GM21825 (cell line): ENCODE data around the gene TNS3.
A peak's percentile ranks its signal among the peaks of the same experiment; 100 is the strongest.
"Not testable (repeated sequence)": the region's sequence is repeated elsewhere in the genome, so short reads cannot be mapped to it uniquely, and the experiment has no call there.

Source experiments
- ATAC-seq: cut with Tn5 transposase; IDR thresholded peaks from one replicate; pipeline ENCODE4 v1.9.1; 2021; ENCODE audit warnings: mild to moderate bottlenecking, moderate library complexity; ENCODE audit not compliant: unreplicated experiment

The TNS3 gene

DNA sequence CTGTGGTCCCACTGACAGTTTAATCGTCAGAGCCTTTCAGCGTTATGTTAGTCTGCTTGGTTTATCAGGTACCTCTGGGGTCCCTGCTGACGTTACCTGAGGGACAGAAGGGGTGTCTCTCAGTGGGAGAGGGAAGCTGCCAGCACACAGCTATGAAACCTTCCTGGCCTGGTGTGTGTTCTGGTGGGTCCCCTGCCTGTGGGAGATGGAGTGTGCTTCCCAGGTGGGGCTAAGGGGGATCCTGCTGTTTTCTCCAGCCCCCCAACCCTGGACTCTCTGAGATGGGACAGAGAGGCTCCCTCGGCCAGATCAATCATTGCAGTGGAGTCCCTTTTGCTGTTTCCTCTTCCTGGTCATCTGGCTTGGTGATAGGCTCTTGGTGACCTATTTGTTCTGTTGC, 308.8 kb downstream of the TNS3 start:
- no peak for ATAC-seq

- ATAC-seq, result no peak
Observed at GRCh38 chr7:47271749-47272148, 310.2 kb downstream of the TNS3 start.

- no peak for ATAC-seq
Observed at GRCh38 chr7:47268851-47269836, 312.8 kb downstream of the TNS3 start.

DNA sequence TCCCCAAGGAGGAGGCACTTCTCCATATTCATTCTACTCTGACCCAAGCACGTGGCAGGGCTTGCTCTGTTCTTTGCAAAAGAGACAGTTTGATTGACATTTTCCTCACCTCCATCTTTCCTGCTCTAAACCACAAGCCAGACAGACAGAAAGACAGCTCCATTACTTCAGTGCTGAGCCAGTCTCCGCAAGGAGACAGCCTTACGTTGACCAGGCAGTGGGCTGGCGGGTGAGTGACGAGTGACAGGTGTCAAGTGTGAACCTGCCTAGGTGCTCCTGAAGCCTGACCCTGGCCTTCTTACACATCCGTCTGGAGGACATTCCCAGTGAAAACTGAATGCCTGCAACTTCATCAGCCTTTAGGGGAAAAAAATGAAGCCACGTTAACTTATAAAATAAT, 314.6 kb downstream of the TNS3 start:
- no peak for ATAC-seq

DNA sequence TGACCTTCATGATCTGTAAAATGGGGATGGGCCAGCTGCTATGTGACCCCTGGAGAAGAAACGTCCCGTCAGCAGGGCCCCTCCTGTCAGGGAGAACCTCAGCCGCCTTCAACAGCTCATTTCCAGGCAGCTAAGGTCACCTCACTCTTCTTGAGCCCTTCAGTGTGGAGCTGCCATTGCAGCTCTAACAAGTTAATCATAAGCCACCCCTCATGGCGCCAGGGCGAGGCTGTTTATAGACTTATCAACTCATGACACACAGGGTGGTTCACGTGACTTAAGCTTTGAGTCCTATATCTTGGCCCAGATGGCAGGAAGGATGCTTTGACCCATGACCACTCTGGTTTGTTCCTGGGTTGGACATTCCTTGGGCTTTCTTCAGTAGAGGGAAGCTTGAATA, 315.1 kb downstream of the TNS3 start:
- no peak for ATAC-seq

DNA sequence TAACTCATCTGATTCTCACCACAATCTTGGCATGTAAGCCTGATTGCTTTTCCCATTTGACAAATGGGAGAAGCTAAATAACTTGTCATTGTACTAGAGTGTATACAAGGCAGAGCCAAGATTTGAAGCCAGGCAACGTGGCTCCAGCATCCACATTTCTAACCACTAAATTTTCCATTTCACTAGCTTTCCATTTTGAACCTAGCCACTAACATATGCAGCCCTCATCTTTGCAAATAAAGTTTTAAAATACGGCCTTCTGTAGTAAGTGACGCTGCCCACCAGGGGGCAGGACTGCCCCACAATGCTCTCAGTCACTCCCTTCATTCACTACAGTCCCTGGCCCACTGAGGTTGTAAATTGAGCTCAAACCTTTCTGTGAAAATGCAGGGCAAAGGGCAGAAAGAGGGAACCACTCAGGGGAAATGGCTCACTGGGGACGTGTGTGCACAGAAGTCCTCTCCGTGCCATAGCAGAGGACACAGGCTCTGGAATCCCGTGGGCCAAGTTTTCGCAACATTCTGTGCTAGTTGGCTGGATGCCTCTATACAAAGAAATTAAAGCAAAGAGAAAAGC, 315.7 kb downstream of the TNS3 start:
- ATAC-seq, result no peak

GRCh38 chr7:47265621-47266020, 316.3 kb downstream of the TNS3 start:
- no peak for ATAC-seq

GRCh38 chr7:47264021-47264651, 317.8 kb downstream of the TNS3 start:
- no peak for ATAC-seq

DNA sequence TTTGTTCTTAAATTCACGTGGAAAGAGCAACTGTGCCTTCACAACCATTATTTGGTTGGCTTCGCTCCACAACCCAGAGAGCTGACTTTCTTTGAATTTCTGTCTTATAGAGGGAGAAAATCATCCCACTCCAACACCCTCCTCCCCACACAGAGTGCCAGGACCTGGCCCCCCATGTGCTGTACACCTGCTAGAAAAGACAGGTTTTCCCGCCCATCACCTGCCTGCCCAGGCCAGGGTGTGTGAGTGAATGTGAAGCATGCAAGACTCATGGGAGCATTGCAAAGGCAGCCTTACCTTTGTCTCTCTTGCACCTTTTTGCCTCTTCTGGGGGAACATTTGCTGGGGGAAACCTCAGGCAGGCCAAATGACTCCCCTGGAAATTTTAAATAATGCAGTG, 319.0 kb downstream of the TNS3 start:
- no peak for ATAC-seq

DNA sequence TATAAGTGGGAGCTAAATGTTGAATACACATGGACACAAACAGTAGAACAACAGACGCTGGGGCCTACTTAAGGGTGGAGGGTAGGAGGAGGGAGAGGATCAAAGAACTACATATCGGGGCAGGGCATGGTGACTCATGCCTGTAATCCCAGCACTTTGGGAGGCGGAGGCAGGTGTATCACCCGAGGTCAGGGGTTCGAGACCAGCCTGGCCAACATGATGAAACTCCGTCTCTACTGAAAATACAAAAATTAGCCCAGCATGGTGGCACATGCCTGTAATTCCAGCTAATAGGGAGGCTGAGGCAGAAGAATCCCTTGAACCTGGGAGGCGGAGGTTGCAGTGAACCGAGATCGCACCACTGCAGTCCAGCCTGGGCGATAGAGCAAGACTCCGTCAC, 319.8 kb downstream of the TNS3 start:
- not testable (repeated sequence) for ATAC-seq

DNA sequence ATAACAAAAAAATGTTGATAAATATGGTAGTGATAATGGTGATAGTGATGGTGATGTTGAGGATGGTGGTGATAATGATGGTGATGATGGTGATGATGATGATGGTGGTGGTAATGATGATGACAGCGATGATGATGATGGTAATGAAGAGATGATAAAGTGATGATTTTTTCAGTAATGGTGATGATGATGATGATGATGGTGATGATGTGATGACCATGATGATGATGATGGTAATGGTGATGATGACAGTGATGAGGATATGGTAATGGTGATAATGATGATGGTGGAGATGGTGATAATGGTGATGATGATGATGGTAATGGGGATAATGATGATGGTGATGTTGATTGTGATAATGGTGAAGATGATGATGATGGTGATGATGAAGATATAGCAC, 321.6 kb downstream of the TNS3 start:
- no peak for ATAC-seq

DNA sequence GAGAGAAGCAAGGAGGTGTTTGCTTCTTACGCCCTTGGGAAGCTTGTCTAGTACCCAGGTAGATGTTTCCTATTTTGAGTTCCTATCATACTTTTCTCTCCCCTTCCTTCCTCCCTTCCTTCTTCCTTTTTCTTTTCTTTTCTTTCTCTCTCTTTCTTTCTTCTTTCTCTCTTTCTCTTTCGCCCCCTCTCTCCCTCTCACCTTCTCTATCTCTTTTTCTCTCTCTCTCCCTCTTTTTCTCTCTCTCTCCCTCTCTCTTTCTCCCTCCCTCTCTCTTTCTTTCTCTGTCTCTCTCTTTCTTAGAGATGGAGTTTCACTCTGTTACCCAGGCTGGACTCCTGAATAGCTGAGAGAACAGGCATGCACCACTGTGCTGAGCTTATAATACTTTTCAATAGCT, 322.2 kb downstream of the TNS3 start:
- ATAC-seq, result no peak

DNA sequence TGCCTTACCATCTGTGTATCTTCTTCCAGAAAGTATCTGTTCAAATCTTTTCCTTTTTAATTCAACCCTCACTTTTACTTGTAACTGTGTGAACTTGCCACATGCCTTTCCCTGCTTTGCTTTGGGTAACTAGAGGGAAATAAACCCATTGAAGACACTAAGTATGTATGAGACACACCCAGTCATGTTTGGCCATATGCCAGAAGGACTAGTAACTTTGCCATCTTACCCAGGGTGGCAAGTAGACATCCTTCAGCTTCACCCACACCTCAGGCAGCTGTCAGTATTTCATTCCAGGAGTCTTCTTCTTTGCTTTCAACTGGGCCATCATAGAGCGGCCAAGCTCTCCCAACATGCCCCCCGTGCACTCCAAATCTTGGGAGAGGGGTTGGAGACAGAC, 323.1 kb downstream of the TNS3 start:
- no peak for ATAC-seq

DNA sequence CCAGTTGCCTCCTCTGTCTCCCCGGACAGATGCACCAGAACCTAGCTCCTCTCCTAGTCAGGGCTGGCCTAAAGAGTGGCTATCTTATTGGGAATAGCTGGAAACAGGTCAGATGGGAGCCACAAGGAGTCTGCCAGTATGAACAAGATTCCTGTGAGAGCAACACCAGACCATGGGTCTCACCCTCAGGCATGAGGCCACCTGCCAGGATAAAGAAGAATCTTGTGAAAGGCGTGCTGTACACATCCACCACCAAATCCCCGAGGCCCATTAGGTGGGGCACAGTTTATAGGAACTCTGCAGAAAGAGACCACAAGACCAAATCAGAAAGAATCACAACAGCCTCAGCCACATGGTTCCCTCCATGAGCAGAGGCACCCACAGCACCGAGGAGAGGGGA, 325.9 kb downstream of the TNS3 start:
- ATAC-seq, result no peak

DNA sequence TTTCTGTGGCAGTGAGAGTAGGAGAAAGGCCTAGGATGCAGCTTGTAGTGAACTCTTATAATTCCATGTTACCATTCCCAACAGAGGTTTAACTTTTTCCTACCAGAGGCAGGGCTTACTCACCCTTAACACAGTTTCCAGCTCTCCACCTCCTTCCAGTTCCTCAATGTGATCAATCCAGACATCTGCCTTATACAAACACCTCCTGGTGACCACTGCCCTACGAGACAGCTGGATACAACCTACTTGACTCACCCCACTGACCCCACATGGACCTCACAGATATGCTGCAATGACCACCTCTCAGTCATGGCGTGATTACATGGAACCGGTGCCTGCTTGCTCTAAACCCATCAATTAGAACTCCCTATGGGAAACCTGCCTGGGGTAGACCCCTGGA, 326.5 kb downstream of the TNS3 start:
- ATAC-seq, result no peak

- no peak for ATAC-seq
Observed at GRCh38 chr7:47255007-47255406, 326.9 kb downstream of the TNS3 start.

GRCh38 chr7:47254081-47254977, 327.6 kb downstream of the TNS3 start:
- peak; percentile 93 for ATAC-seq

- ATAC-seq, result peak; percentile 41
Observed at GRCh38 chr7:47253650-47254080, 328.2 kb downstream of the TNS3 start.

- no peak for ATAC-seq
Observed at GRCh38 chr7:47252675-47253074, 329.2 kb downstream of the TNS3 start.

DNA sequence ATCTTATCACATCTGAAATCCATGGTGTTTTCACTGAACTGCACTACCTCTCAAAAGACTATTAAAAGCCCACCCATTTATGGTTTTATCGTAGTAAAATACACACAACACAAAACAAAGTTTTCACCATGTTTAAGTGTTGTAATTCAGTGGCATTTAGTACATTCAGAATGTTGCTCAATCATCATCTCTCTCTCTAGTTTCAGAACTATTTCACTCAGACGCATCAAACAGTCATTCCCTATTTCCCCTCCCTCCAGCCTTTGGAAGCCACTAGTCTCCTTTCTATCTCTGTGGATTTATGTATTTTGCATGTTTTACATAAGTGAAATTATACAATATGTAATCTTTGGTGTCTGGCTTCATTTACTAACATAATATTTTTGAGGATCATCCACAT, 332.6 kb downstream of the TNS3 start:
- ATAC-seq, result no peak

DNA sequence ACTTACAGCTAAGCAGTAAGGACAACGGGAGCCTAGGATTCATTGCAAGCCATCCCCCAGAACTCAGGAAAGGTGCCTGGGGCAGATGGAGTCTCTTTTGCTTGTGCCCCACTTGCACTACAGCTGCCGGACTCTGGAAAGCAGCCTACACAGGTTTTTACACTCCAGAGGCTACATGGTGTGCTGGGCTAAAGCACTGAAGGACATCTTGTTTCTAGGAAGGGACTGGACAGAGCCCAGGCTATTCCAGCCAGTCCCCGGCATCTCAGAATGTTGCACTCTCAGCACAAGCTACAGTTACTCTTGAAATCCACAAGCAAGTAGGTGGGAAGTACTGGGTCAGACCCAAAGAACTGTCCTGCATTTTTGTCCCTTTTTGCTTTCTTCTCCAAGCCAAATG, 333.1 kb downstream of the TNS3 start:
- ATAC-seq, result no peak
